HAP-1 (cell line): Measurements from ENCODE around the gene MYOD1.

ENCODE experiments used
- DNase-seq, 2 experiments: peaks; one replicate each; pipeline ENCODE4 v3.0.0-alpha.2; 2016 to 2020; ENCODE audit warnings: low spot score in 2 of 2
- H3K27me3 ChIP-seq: fragments of 250-450 bp; sonication (Bioruptor Pico); 2 replicates; pipeline ENCODE4 v1.5.1; 2020; ENCODE audit warnings: low read depth, mild to moderate bottlenecking, moderate library complexity
- H3K36me3 ChIP-seq: fragments of 250-450 bp; sonication (Bioruptor Pico); replicated peaks from 2 replicates; pipeline ENCODE4 v1.5.1; 2020; ENCODE audit warnings: mild to moderate bottlenecking
- H3K4me1 ChIP-seq: fragments of 250-450 bp; sonication (Bioruptor Pico); 2 replicates; pipeline ENCODE4 v1.5.1; 2020; ENCODE audit warnings: mild to moderate bottlenecking
- H3K4me3 ChIP-seq: fragments of 250-450 bp; sonication (Bioruptor Pico); 2 replicates; pipeline ENCODE4 v1.5.1; 2020; ENCODE audit warnings: mild to moderate bottlenecking, moderate library complexity
- H3K9me3 ChIP-seq: fragments of 250-450 bp; sonication (Bioruptor Pico); 2 replicates; pipeline ENCODE4 v1.5.1; 2020; ENCODE audit warnings: mild to moderate bottlenecking, moderate library complexity
- in situ Hi-C: fragments of 300-500 bp; cut with MboI; formaldehyde crosslinking; loops from 3 replicates; pipeline ENCODE4 v1.14.3; 2020; ENCODE audit warnings: low sequenced_read_pairs, inconsistent platforms, mixed read lengths

MYOD1 gene

GRCh38 chr11:17755891-17756290, 36.5 kb downstream of the MYOD1 start:
- H3K36me3 ChIP-seq = no peaks in the 10 kb centered on the region
- H3K4me3 ChIP-seq = no peak overlapping the region
- H3K9me3 ChIP-seq = no peaks in the 10 kb centered on the region
- no peak for DNase-seq
- H3K27me3 ChIP-seq = no peaks in the 10 kb centered on the region
- no peaks in the 10 kb centered on the region for H3K4me1 ChIP-seq
- in situ Hi-C loops = no loop called here

DNA sequence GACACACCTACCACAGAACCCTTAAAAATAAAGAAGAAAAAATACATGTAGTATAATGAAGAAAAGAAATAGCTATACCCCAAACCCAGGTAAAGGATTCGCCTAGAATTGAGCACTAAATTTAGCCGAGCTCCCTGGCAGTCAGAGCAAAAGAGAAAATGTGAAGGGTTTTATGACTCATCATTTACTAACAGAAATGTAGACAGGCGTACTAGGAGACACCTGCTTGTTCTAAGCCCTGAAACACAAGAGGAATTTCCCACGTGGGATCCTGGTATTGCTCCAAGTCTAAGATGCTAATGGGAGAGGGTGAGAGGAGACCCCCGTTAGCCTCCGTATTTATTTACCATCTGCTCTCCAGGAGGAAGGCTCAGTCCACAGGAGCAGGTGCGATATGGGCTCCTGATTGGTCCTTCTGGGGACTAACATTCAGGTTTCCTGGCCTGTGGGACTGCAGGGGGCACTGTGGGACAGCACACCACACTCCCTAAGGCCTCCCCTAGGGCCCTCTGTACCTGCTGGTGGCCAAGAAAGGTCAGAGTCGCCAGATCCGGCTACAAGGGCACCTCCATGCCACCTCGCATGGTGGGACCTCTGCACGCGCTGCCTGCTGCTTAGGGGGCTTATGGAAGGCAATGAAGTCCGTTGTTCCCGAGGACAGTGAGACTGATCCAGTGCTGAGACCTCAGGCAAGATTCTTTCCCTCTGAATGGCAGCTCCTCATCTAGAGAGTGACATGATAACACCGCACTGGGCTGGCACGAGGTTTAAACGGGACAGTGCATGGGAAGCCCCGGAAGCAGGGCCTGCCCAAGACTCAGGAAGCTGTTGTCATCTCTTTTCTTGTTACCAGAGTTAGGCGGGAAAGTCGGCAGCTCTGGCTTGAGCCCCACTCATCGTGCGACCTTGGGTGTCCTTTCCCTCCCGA, 41.0 kb downstream of the MYOD1 start:
- in situ Hi-C loops = loop anchor here (10.0 kb wide), 2 partner anchors 56 to 214 kb away; no protein-coding TSS in a partner anchor
- Histone ChIP-seq H3K27me3 (no peaks in the 10 kb centered on the region), H3K36me3 (no peaks in the 10 kb centered on the region), H3K4me3 (no peak overlapping the region), H3K4me1 (no peaks in the 10 kb centered on the region), H3K9me3 (no peaks in the 10 kb centered on the region)
- DNase-seq = peak; percentile 20 to 71

DNA sequence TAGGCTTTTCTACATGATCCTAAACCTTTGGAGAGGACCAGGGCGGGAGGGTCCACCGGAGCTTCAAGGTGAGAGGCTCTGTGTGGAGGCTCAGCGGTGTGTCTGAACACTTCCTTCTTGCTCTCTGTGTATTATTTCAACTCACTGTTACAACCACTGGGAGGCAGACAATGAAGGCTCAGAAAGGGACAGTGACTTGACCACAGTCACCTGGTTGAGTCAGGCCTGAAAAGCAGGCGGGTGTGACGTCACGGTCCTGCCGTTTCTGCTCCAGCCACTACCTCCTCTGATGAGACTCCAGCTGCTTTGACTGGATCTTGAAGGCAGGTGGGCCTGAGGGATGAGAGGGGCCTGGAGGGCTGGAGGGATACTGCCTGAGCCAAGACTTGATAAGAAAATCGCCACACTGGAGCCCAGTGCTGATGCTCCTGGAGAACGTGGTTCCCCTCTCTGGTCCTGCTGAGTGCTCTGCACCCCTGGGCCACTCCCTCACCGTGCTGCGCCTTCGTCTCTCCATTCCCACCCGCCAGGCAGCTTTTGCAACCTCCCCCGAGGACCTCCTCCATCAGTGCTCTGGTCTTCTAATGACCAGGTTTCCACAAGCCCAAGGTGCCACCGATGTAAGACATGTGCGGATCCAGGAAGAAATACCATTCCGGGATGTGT, 43.1 kb downstream of the MYOD1 start:
- H3K9me3 ChIP-seq = no peaks in the 10 kb centered on the region
- in situ Hi-C loops = loop anchor here (10.0 kb wide), 2 partner anchors 58 to 212 kb away; no protein-coding TSS in a partner anchor
- no peaks in the 10 kb centered on the region for H3K36me3 ChIP-seq
- no peak for DNase-seq
- no peak overlapping the region for H3K4me3 ChIP-seq
- H3K27me3 ChIP-seq = no peaks in the 10 kb centered on the region
- H3K4me1 ChIP-seq = no peaks in the 10 kb centered on the region

GRCh38 chr11:17763244-17763643, 43.9 kb downstream of the MYOD1 start:
- in situ Hi-C loops = loop anchor here (10.0 kb wide), 2 partner anchors 58 to 212 kb away; no protein-coding TSS in a partner anchor
- Histone ChIP-seq H3K4me3 (no peak overlapping the region), H3K27me3 (no peaks in the 10 kb centered on the region), H3K36me3 (no peaks in the 10 kb centered on the region), H3K4me1 (no peaks in the 10 kb centered on the region), H3K9me3 (no peaks in the 10 kb centered on the region)
- DNase-seq = no peak

DNA sequence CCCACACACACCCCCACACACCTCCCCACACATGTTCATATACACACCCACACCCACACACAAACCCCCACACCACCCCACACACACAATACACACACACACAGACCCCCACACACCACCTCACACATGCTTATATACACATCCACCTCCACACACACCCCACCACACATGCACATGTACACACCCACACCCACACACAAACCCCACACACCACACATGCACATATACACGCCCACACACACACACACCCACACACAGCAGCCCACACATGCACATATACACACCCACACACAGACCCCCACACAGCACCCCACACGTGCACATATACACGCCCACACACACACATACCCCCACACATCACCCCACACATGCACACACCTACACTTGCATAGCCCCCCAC, 44.3 kb downstream of the MYOD1 start:
- Histone ChIP-seq H3K9me3 (no peaks in the 10 kb centered on the region), H3K36me3 (no peaks in the 10 kb centered on the region), H3K4me3 (no peak overlapping the region), H3K27me3 (no peaks in the 10 kb centered on the region), H3K4me1 (no peaks in the 10 kb centered on the region)
- no peak for DNase-seq
- in situ Hi-C loops = loop anchor here (10.0 kb wide), 2 partner anchors 59 to 211 kb away; no protein-coding TSS in a partner anchor

DNA sequence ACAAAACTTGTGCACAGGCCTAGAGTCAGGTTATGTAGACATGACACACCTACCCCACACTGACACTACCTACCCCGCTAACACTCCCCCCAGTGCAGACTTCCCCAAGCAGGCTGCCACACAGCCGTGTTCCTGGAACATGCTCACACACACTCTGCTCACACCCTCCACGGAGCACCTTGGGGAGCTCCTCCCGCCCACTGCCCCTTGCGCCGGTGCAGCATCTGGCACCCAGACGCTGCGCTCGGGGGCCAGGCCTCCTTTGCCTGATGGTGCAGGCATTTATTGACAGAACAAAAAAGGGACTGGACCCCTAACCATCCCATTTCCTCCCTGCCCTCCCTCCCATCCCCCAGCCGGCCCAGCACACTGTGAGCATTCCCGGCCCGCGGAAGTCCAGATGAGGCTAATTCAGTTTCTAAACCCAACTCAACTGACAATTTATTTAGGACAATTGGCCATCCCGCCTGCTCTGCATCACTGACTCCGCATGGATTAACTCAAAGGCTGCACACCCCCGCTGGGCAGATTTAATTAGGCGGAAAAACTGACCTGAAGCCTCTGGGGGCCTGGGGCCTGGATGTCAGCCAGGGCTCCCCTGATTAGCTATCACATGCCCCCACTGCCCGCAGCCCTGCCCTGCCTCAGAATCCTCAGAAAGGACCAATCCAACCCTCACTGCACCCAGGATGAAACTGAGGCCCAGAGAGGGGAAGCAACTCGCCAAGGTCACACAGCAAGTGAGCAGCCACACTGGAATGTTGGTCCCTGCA, 45.3 kb downstream of the MYOD1 start:
- in situ Hi-C loops = loop anchor here (10.0 kb wide), 2 partner anchors 60 to 210 kb away; no protein-coding TSS in a partner anchor
- Histone ChIP-seq H3K9me3 (no peaks in the 10 kb centered on the region), H3K27me3 (no peaks in the 10 kb centered on the region), H3K36me3 (no peaks in the 10 kb centered on the region), H3K4me1 (no peaks in the 10 kb centered on the region), H3K4me3 (no peak overlapping the region)
- DNase-seq = no peak

DNA sequence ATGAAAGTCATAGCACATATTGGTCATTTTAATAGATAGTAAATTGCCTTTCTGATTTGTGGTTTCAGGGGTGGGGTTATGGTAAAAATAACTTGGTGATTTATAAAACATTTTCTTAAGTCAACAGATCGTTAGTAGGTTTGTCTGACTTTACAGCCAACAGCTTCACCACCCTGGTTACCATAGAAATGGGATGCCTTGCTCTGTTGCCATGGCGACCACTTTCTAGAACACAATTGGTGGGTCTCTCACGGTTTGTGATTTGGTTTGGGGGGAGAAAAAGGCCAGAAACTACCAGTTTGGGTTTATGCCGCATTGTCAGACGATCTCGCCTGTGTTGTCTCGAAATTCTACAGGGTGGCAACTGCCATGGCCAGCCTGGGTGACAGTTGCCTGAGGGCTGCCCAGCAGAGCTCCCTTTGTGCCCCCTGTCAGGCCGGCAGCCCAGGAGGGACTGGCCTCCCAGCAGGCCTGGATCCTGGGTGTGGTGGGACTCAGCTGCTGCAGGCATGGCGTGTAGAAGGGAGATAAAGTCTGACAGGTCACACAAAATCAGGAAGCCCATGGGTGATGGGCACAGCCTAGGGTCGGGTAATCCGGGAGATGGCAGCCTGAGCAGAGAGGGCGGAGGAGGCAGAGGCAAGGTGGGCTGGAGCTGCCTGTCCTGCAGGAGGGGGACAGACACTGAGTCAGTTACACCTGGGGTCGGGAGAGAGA, 46.1 kb downstream of the MYOD1 start:
- Histone ChIP-seq H3K27me3 (no peaks in the 10 kb centered on the region), H3K9me3 (no peaks in the 10 kb centered on the region), H3K4me1 (no peaks in the 10 kb centered on the region), H3K36me3 (no peaks in the 10 kb centered on the region), H3K4me3 (no peak overlapping the region)
- in situ Hi-C loops = loop anchor here (10.0 kb wide), 2 partner anchors 61 to 209 kb away; no protein-coding TSS in a partner anchor
- DNase-seq = peak; percentile 14 to 51

- DNase-seq = no peak
- no peaks in the 10 kb centered on the region for H3K27me3 ChIP-seq
- H3K4me3 ChIP-seq = no peak overlapping the region
- H3K36me3 ChIP-seq = no peaks in the 10 kb centered on the region
- H3K9me3 ChIP-seq = no peaks in the 10 kb centered on the region
- in situ Hi-C loops = loop anchor here (10.0 kb wide), 2 partner anchors 61 to 209 kb away; no protein-coding TSS in a partner anchor
- H3K4me1 ChIP-seq = no peaks in the 10 kb centered on the region
These were observed 46.6 kb downstream of the MYOD1 start for GRCh38 chr11:17766073-17766359.

DNA sequence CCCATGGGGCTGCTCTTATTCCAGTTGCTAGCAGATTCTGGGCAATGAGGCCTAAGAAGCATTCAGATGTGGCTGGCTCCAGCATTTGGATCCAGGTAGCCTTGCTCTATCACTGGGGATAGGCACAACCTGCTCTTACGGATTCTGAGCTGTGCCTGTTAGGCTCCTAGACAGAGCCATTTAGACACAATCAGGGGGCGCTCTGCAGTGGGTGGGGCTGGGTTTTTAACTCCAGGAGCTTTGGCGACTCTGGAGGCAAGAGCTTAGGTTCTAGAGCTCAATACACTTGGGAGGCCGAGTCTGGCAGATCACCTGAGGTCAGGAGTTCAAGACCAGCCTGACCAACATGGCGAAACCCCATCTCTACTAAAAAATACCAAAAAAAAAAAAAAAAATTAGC, 47.2 kb downstream of the MYOD1 start:
- in situ Hi-C loops = loop anchor here (10.0 kb wide), 2 partner anchors 62 to 208 kb away; no protein-coding TSS in a partner anchor
- no peak overlapping the region for H3K4me3 ChIP-seq
- no peaks in the 10 kb centered on the region for H3K27me3 ChIP-seq
- H3K36me3 ChIP-seq = no peaks in the 10 kb centered on the region
- DNase-seq = peak in 1 of 2 experiments; percentile 37
- no peaks in the 10 kb centered on the region for H3K4me1 ChIP-seq
- no peaks in the 10 kb centered on the region for H3K9me3 ChIP-seq

DNA sequence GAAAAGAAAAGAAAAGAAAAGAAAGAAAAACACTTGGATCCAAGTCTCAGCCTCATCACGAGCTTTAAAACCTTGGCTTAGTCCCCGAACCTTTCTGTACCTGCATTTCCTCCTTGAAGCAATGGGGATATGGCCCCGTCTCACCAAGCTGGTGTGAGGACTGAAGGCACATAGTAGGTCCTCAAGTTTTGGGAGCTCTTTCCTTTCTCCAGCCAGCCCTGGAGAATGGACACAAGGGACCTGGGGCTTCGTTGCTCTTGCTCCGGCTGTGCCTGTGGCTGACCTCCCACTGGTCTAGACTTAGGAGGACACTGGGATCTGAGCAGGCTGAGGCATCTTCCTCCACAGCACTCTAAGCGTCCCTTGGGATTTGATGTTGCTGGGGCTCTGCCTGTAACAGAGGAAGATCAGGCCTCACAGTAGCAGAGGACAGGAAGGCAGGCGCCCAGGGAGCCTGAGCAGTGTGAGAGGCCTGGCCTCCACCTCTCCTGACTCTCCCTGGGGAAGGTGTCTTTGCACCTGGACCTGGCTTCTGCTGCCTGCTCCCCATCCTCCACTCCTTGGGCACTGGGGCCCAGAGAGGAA, 48.0 kb downstream of the MYOD1 start:
- H3K36me3 ChIP-seq = no peaks in the 10 kb centered on the region
- in situ Hi-C loops = loop anchor here (10.0 kb wide), 2 partner anchors 63 to 207 kb away; no protein-coding TSS in a partner anchor
- H3K9me3 ChIP-seq = no peaks in the 10 kb centered on the region
- H3K4me1 ChIP-seq = no peaks in the 10 kb centered on the region
- no peak for DNase-seq
- no peaks in the 10 kb centered on the region for H3K27me3 ChIP-seq
- H3K4me3 ChIP-seq = no peak overlapping the region

DNA sequence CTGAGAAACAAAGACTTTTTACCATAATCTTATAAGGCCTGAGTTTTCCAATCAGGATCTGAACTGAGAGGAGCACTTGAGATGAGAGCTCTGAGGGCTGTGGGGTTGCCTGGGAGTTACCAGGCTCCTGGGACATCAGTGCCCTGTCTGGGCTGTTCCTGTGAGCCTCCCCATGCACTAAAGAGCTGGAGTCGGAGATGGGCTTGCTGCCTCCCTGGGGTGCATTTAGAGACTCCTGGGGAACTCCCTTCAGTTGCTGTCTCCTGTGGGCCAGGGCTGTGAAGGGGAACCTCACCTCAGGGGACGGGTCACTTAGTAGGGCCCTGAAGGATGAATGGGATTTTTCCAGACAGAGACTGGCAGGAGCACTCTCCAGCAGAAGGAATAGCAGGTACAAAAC, 48.5 kb downstream of the MYOD1 start:
- Histone ChIP-seq H3K4me1 (no peaks in the 10 kb centered on the region), H3K9me3 (no peaks in the 10 kb centered on the region), H3K27me3 (no peaks in the 10 kb centered on the region), H3K4me3 (no peak overlapping the region), H3K36me3 (no peaks in the 10 kb centered on the region)
- in situ Hi-C loops = loop anchor here (10.0 kb wide), 2 partner anchors 63 to 207 kb away; no protein-coding TSS in a partner anchor
- DNase-seq = no peak

GRCh38 chr11:17768547-17768946, 49.2 kb downstream of the MYOD1 start:
- no peaks in the 10 kb centered on the region for H3K36me3 ChIP-seq
- no peak overlapping the region for H3K4me3 ChIP-seq
- no peaks in the 10 kb centered on the region for H3K9me3 ChIP-seq
- no peaks in the 10 kb centered on the region for H3K27me3 ChIP-seq
- no peaks in the 10 kb centered on the region for H3K4me1 ChIP-seq
- in situ Hi-C loops = loop anchor here (10.0 kb wide), 2 partner anchors 64 to 206 kb away; no protein-coding TSS in a partner anchor
- no peak for DNase-seq
